ENCODE data around the gene GRIK2. TPM values are rescaled to one million over a fixed set of nuclear protein-coding genes. Genes with fewer than 3 reads are reported as not detected.

The GRIK2 gene
- total RNA-seq, 1 experiment from 2014 or later, result 0.70 TPM

DNA sequence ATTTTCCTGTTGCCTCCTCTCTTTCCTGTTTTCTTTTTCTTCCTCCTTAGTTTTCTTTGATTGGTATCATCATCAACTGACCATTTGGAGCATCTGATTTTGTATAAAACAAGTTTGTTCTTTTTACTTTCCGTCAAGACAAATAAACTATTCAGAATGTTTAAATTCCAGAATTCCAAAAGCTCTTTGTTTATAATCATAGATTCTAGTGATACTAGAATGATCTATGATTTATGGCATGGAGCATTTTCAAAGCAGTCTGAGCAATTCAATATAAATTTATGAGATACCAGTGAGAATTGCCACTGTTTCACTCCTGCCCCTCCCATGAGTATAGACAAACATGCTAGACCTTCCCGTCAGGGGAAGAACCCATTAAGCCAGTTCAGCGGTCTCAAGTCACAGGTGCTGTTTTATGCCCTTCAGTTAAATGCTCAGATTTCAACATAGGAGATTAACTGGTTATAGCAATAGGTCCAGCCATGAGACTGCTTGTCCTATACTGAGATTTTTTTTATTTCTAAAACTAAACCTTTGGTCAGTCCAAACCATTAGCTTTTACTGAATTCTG is 60.7 kb downstream of the GRIK2 start:
- Histone ChIP-seq H2BK12ac (ENCODE audit: insufficient read length, low read depth, low read length) (no peak overlapping the region), H2AFZ (ENCODE audit: low read length) (no peak overlapping the region), H3K4me2 (ENCODE audit: insufficient read depth, insufficient read length, low read length) (no peak overlapping the region), H3K9ac (ENCODE audit: extremely low read depth, insufficient read length, low read length) (no peak overlapping the region), H3K56ac (ENCODE audit: insufficient read length, low read depth, low read length) (no peak overlapping the region), H3K14ac (ENCODE audit: insufficient read depth, low read length) (no peak overlapping the region), H3K18ac (ENCODE audit: insufficient read length, low read depth, low read length) (no peak overlapping the region), H3K9me3 (ENCODE audit: control insufficient read depth, low read depth, low read length) (no peaks in the 10 kb centered on the region), H2BK120ac (ENCODE audit: low read depth, low read length, poor library complexity, severe bottlenecking) (no peak overlapping the region), H2BK15ac (ENCODE audit: low read depth, low read length) (no peak overlapping the region), H3K23me2 (ENCODE audit: insufficient read length, low read depth, low read length, poor library complexity, severe bottlenecking) (no peaks in the 10 kb centered on the region), H3K79me1 (ENCODE audit: insufficient read depth, low read depth, low read length, poor library complexity, severe bottlenecking) (no peaks in the 10 kb centered on the region), H2AK5ac (ENCODE audit: insufficient read length, low read length) (no peak overlapping the region), H3K4ac (ENCODE audit: low read depth, low read length) (no peak overlapping the region), H2BK20ac (ENCODE audit: low read depth, low read length, poor library complexity, severe bottlenecking) (no peak overlapping the region), H4K91ac (ENCODE audit: insufficient read length, low read depth, low read length) (no peak overlapping the region), H3T11ph (ENCODE audit: low read length) (no peak overlapping the region), H4K8ac (replicated peaks; ENCODE audit: insufficient read length, low read depth, low read length) (no peak overlapping the region), H3K27ac (ENCODE audit: insufficient read length, low read depth, low read length) (no peak overlapping the region), H4K20me1 (ENCODE audit: control insufficient read depth, insufficient read depth, insufficient read length) (no peaks in the 10 kb centered on the region), H2BK5ac (ENCODE audit: insufficient read length, low read length) (no peak overlapping the region), H3K79me2 (ENCODE audit: insufficient read depth, low read length) (no peaks in the 10 kb centered on the region), H3K23ac (ENCODE audit: insufficient read length, low read depth, low read length) (no peak overlapping the region), H4K5ac (ENCODE audit: insufficient read length, low read depth, low read length) (no peak overlapping the region), H3K4me1 (ENCODE audit: insufficient read depth, low read length) (no peaks in the 10 kb centered on the region), H3K27me3 (ENCODE audit: insufficient read depth, low read length) (no peaks in the 10 kb centered on the region)
- Mint-ChIP-seq H3K27ac (no peak overlapping the region), H3K27me3 (ENCODE audit: low read depth) (no peaks in the 10 kb centered on the region), H3K9me3 (no peaks in the 10 kb centered on the region), H3K36me3 (ENCODE audit: insufficient read depth in 1 of 3, low read depth in 3 of 3) (no peaks in the 10 kb centered on the region), H3K4me1 (peaks cover 0 to 7% of the 10 kb centered on the region in 2 experiments; a peak in 2 of 4 replicates), H3K4me3 (no peak overlapping the region)
- TF ChIP-seq CTCF (conservative IDR thresholded peaks at IDR 0.05), result no peak
- WGBS (ENCODE audit: extremely low coverage, insufficient read length, low lambda C conversion rate), result no CpG with 5 or more reads among the region's 3 CpGs
- DNase-seq, result no peak

Data from H9 (cell line).